Measurements from ENCODE around the gene OR52I1. TPM values are rescaled to one million over a fixed set of nuclear protein-coding genes. Genes with fewer than 3 reads are reported as not detected.

OR52I1 gene
- total RNA-seq, 4 donors from 2014 or later: not detected

DNA sequence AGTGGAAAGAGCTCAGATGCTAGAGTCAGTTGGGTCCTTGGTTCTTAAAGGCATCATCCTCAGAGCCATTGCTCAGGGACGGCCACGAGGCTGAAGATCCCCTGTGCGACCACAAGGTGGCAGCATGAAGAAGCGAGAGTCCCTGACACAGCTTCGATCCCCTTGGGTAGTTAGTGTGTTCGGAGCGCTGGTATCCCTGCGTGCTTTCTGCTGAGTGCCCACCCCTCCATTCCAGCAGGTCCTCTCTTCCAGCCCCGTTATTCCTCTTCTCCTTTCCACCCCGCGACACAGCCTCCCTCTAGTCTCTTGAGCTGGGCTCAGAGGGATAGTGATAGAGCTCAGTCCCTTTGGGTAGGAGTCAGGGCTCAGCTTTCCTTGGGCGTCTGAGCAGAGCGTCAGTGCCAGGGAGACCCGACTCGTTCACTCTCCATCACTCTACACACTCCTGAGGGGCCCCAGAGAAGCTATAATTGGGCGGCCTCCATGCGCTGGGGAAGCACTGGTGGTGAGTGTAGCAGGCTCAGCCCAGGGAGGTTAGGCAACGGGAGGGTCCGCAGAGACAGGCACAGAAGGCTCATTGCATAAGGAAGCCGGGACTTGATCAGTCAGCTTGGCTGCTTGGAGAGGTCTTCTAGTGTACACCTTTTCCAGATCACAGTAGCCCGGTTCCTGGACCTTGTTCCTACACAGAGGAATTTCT lies 43.3 kb downstream of the OR52I1 start, which contains the start of gene OR51D1:
TSS of gene OR51D1 (plus strand) at position 516 of the 700 bp plus-strand sequence. CDS start 2,314 bp downstream, outside the sequence.
- H3K27me3 ChIP-seq: no peaks in the 10 kb centered on the region
- 27 to 33% methylated on average over 20 to 21 of the region's 21 CpGs for WGBS, 2 donors
- DNase-seq (ENCODE audit: low spot score in 2 of 2): peak; percentile 49 to 69
- peaks cover 0 to 7% (median 0%) of the 10 kb centered on the region in 4 donors for H3K4me1 ChIP-seq
- H3K27ac ChIP-seq: no peak within 1 kb of the TSS
- H3K9me3 ChIP-seq: no peaks in the 10 kb centered on the region
- peak within 1 kb of the TSS in 2 of 4 donors; percentile 10 to 34 for H3K4me3 ChIP-seq
- TF ChIP-seq EP300 (IDR thresholded peaks at IDR 0.05): no peak
- TF ChIP-seq POLR2A (IDR thresholded peaks at IDR 0.05): no peak
- TF ChIP-seq, protein P1, sequence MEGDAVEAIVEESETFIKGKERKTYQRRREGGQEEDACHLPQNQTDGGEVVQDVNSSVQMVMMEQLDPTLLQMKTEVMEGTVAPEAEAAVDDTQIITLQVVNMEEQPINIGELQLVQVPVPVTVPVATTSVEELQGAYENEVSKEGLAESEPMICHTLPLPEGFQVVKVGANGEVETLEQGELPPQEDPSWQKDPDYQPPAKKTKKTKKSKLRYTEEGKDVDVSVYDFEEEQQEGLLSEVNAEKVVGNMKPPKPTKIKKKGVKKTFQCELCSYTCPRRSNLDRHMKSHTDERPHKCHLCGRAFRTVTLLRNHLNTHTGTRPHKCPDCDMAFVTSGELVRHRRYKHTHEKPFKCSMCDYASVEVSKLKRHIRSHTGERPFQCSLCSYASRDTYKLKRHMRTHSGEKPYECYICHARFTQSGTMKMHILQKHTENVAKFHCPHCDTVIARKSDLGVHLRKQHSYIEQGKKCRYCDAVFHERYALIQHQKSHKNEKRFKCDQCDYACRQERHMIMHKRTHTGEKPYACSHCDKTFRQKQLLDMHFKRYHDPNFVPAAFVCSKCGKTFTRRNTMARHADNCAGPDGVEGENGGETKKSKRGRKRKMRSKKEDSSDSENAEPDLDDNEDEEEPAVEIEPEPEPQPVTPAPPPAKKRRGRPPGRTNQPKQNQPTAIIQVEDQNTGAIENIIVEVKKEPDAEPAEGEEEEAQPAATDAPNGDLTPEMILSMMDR (IDR thresholded peaks at IDR 0.05): peak; percentile 71 to 87 (median 83)
- H3K36me3 ChIP-seq: no peaks in the 10 kb centered on the region

DNA sequence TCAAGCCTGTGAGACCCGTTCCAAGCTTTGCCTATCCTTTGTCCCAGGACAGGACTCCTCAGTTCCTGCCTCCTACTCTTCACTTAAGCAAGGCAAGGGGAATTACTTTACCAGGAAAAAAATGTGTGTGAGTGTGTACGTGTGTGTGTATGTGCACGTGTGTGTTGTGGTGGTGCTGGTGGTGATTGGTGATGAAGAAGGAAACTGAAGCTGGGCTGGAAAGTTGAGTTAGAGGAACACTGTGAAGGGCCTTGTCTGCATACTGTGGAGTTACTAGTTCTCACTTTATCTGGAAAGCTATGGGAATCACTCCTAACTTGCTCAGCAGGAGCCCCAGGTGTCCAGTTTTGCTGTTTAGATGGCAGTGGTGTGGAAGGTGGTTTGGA lies 43.8 kb downstream of the OR52I1 start:
- DNase-seq (ENCODE audit: low spot score in 2 of 2): no peak
- peaks cover 0 to 7% (median 0%) of the 10 kb centered on the region in 4 donors for H3K4me1 ChIP-seq
- TF ChIP-seq POLR2A (IDR thresholded peaks at IDR 0.05): no peak
- TF ChIP-seq, protein P1 (IDR thresholded peaks at IDR 0.05): no peak
- no peak for TF ChIP-seq EP300 (IDR thresholded peaks at IDR 0.05)
- H3K27ac ChIP-seq: no peak overlapping the region
- H3K36me3 ChIP-seq: no peaks in the 10 kb centered on the region
- H3K4me3 ChIP-seq: no peak overlapping the region
- no peaks in the 10 kb centered on the region for H3K9me3 ChIP-seq
- H3K27me3 ChIP-seq: no peaks in the 10 kb centered on the region
- 80 to 83% methylated on average over 3 of the region's 3 CpGs for WGBS, 2 donors

GRCh38 chr11:4639931-4640330 lies 46.1 kb downstream of the OR52I1 start:
- H3K9me3 ChIP-seq: no peaks in the 10 kb centered on the region
- no peak overlapping the region for H3K27ac ChIP-seq
- no peaks in the 10 kb centered on the region for H3K36me3 ChIP-seq
- no peaks in the 10 kb centered on the region for H3K27me3 ChIP-seq
- TF ChIP-seq EP300 (IDR thresholded peaks at IDR 0.05): no peak
- no peak for TF ChIP-seq POLR2A (IDR thresholded peaks at IDR 0.05)
- TF ChIP-seq, protein P1 (IDR thresholded peaks at IDR 0.05): no peak
- WGBS, 2 donors: 89 to 95% methylated on average over 6 of the region's 6 CpGs
- H3K4me3 ChIP-seq: no peak overlapping the region
- H3K4me1 ChIP-seq: peaks cover 0 to 7% (median 0%) of the 10 kb centered on the region in 4 donors
- DNase-seq (ENCODE audit: low spot score in 2 of 2): no peak

GRCh38 chr11:4641501-4641900 lies 47.7 kb downstream of the OR52I1 start:
- Histone ChIP-seq H3K36me3 (no peaks in the 10 kb centered on the region), H3K27me3 (no peaks in the 10 kb centered on the region), H3K4me3 (no peak overlapping the region), H3K4me1 (peaks cover 0 to 7% (median 0%) of the 10 kb centered on the region in 4 donors), H3K9me3 (no peaks in the 10 kb centered on the region), H3K27ac (no peak overlapping the region)
- TF ChIP-seq POLR2A (IDR thresholded peaks at IDR 0.05): no peak
- TF ChIP-seq, protein P1 (IDR thresholded peaks at IDR 0.05): no peak
- TF ChIP-seq EP300 (IDR thresholded peaks at IDR 0.05): no peak
- DNase-seq (ENCODE audit: low spot score in 2 of 2): no peak
- WGBS, 2 donors: 85 to 86% methylated on average over 7 of the region's 7 CpGs

- TF ChIP-seq, protein P1 (IDR thresholded peaks at IDR 0.05): no peak
- TF ChIP-seq EP300 (IDR thresholded peaks at IDR 0.05): no peak
- no peak for TF ChIP-seq POLR2A (IDR thresholded peaks at IDR 0.05)
- DNase-seq (ENCODE audit: low spot score in 2 of 2): no peak
Observed at GRCh38 chr11:4642043-4642442, 48.2 kb downstream of the OR52I1 start.

More at GRCh38 chr11:4642043-4642442, 48.2 kb downstream of the OR52I1 start:
- H3K27me3 ChIP-seq: no peaks in the 10 kb centered on the region
- no peak overlapping the region for H3K4me3 ChIP-seq
- WGBS, 2 donors: 76 to 79% methylated on average over 7 of the region's 7 CpGs
- H3K4me1 ChIP-seq: peaks cover 0 to 3% (median 0%) of the 10 kb centered on the region in 4 donors
- no peak overlapping the region for H3K27ac ChIP-seq
- H3K36me3 ChIP-seq: no peaks in the 10 kb centered on the region
- H3K9me3 ChIP-seq: no peaks in the 10 kb centered on the region
